Stimulated activated CD4-positive, alpha-beta T cell treated with anti-CD3 and anti-CD28 coated beads, TNF-alpha, amount 100 ng/mL, for 1 hour (primary cell): ENCODE measurements around the gene WWOX.

Experiments
- DNase-seq, 3 donors: peaks; one replicate each; pipeline ENCODE4 v3.0.0-alpha.2; 2020; ENCODE audit warnings: low read depth in 3 of 3, low spot score in 1 of 3

Gene WWOX

DNA sequence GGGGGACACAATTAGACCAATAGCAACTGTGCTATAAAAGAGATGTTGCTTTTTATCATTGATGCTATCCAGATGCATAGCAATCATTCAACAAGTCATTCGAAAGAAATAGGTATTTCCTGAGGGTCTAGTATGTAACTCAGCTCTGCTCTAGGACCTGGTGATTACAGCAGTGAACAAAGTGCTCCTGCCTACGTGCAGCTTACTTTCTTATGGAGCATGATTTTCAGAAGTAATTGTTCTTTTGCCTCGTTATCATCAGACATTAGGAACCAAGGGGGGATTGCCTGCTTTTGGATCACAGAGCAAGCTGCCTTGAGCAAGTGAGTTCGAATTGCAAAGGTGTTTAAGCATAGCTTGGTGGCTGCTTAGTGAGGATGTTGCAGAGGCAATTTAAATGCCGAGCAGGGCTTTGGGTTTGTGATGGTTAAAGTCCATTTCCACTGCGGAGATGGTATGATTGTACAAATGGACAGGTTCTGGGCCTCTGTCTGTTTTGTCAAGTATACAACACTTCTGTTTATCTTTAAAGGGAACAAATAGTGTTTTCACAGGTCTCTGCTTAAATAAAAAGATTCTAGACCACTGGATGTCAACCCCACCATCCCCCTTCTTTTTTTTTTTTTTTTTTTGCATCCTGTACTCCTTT lies 41.5 kb downstream of the WWOX start:
- no peak for DNase-seq

DNA sequence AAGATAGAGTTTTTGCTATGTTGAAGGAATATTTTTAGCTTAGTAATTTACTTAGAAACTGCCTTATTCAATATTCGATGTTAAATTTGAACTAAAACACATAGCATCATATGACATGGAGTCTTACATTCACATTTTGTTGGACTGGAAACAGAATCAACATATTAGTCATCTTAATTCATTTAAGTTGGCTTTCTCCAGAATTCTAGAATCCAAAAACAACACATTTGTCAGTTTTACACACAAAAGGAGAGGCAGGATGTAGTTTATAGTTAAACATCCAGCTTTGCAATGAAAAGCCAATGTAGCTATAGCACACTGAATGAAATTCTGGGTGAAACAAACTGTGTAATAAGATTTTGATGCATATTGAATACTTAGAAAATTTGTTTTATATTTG lies 43.3 kb downstream of the WWOX start:
- no peak for DNase-seq

DNA sequence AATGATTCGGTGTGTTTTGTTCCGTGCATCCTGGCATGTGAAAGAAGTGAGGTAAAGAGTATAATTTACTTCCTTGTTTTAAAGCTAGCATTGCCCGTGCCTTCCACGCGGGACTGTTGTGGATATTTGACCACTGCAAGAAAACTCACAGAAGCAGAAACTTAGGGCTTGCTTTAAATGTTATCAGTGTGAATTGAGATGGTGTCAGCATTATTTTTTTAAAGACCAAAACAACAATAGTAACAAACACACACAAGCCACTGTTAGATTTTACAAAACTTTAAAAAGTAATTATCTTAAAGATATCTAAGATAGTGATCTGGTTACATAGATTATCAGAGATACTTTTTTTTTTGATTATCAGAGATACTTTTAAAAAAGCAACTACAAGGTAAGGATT lies 47.4 kb downstream of the WWOX start:
- DNase-seq, result no peak

DNA sequence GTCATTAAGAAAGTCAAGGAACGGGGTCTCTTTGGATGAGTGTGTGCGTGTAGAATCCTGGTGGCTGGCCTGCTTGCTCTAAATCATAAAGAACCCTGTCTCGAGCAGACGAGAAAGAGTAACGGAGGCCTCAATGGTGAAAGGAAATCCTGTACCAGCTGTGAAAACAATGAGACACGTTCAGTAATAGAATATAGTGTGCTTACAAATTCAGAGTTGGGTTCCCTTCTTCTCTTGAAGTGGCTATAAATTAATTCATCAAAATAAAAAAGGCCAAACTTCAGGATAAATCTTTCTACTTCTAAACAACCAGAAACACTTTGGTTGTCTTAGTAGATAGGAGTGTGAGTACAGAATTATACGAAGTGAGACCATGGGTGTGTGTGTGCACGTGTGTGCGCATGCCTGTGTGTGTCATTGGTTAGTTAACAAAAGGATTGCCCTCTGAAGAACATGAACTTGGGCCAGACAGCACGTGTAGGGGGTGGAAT lies 48.5 kb downstream of the WWOX start:
- DNase-seq, result no peak

DNA sequence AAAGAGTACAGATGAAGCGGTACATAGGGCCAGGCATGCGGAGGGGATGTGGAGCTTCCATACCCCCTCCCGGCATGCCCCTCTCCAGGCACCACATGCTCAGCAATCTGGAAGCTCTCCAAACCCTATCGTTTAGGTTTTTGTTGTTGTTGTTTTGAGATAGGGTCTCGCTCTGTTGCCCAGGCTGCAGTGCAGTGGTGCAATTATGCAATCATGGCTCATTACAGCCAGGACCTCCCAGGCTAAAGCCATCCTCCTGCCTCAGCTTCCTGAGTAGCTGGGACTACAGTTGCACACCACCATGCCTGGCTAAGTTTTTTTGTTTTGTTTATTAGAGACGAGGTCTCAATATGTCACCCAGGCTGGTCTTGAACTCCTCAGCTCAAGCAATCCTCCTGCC lies 50.8 kb downstream of the WWOX start:
- no peak for DNase-seq

DNA sequence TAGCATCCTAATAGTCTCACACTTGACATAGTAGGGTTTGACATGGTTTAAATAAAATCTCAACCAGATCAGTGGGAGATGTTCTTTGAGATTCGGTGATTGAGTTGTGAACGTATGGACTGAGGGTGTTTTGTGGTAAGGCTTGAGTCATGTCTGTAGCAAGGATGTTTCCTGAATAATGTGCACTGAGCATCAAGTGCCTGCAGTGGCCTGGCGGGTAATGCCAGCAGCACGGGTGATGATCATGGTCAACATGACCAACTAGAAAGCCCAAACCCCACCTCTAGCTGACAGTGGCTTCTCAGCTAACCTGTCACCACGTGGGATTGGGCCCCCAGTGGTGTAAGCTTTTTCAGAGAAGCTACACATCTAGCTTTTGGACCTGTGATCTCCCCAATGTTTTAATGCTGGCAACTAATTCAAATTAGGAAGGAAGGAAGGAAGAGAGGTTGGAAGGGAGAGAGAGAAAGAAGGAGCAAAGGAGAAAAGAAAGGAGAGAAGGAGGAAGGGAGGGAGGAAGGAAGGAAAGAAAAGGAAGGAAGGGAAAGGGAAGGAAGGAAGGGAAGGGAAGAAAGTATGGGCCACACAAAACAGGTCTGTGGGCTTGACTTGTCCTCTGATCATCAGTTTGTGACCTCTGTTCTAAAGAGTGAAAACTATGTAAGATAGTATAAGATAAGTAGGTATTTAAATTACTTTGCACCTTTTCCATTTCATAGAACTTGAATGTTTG lies 55.4 kb downstream of the WWOX start:
- no peak for DNase-seq

DNA sequence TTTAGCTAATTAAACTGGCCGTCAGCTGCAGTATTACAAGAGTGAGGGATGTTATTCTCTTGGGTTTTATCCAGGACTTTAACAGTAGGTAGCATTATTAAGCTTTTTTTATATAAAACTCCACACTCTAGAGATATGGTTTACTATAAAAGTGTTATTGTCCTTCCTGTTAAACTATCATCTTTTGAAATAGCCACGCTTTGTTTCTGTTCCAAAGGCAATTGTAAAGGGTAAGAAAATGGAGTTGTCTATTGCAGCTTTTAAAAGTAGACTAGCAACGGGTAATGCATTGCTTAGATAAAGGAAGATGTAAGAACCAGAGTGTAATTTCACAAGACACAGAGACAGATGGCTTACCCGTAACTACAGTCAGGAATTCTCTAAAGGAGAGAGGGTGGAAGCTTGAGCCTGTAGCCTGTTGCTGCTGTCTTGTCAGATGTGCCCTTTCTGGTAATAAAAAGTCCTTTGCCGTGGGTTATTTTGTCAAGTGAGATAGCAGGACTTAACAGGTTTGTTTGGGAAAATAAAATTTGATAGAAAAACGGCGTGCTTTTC lies 56.4 kb downstream of the WWOX start:
- DNase-seq, result no peak

DNA sequence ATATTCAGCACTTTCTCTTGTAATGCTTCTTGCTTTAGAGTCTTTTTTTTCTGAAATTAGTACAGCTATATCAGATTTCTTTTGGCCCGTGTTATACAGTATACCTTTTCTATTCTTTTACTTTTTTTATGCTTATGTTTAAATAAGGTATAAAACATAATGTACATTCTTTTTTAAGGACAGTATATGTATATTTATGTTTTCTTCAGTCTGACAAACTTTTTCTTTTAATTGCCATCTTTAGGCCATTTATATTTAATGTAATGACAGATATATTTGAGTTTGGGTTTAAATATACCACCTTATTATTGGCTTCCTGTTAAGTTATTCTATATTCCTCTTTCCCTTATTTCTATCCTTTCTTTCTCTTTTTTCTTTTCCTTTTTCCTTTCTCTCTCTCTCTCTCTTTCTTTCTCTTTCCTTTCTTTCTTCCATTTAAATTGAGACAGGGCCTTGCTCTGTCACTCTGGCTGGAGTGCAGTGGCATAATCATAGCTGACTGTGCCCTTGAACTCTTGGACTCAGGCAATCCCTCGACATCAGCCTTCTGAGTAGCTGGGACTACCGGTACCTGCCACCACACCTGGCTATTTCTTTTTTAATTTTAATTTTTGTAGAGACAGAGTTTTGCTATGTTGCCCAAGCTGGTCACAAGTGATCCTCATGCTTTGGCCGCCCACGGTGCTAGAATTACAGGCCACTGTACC lies 61.7 kb downstream of the WWOX start:
- DNase-seq, result no peak

DNA sequence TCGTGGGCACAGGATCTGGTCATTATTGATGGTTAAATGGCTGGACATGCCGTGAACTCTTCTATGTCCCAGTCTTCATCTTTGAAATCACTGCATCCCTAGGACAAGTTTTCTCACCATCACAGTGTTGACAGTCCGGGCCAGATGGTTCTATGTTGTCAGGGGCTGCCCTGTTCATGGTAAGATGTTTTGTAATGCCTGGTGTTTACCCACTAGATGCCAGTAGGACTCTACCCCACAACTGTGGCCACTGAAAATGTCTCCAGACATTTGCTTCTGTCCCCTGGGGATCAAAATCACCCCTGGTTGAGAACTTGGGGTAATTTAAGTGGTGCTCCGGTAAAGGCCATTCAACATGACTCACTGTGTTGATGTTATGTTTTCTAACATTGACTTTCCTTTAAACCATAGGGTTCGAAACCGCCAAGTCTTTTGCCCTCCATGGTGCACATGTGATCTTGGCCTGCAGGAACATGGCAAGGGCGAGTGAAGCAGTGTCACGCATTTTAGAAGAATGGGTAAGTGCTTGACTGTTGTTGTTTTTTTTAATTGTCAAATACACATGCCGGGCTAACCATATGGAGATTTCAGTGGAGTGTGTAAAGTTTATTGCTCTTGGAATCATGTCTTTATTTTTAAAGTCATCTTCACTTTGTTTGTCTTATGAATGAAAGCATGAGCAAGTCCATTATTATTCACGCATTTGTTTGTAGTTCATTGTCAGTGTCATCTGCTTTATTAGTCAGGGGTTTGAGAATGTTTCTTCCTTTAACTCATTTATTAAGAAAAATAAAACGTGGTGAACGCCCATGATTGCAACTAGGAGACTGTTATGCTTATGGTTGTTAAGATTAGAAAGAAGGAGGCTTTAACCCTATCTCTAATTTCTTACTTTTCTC lies 64.6 kb downstream of the WWOX start:
- no peak for DNase-seq

DNA sequence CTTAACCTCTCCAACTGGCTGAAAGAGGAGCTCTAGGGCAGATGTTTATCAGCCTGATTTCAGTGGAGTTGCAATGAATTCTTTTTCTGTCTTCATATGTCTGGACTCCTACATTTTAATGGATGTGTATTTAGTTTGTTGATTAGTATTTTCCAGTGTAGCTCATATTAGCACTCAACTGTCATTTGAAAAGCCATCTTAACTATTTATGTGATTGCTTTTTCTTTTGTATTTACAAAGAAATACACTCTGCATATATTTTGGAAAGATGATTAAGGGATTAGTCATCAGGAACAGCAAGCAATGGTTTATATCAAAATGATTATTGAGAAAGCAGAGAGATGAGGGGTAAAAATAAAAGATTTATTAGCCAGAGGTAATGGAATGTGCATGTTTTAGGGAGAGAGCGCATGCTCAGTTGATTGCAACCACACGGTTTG lies 71.1 kb downstream of the WWOX start:
- no peak for DNase-seq

DNA sequence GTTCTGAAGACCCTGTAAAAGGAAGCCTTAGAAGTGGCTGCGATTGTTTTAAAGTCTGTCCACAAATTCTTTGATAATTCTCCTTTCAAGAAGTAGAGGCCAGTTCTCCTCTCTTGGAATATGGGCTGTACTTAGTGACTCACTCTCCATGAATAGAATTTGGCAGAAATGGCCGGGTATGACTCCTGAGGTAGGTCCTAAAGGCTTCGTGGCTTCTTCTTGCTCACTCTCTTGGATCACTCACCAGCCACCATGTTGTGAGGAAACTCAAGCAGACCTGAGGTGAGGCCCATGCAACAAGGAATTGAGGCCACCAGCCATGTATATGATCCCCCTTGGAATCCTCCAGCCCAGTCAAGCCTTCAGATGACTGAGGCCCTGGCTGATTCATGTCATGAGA lies 75.8 kb downstream of the WWOX start:
- no peak for DNase-seq

DNA sequence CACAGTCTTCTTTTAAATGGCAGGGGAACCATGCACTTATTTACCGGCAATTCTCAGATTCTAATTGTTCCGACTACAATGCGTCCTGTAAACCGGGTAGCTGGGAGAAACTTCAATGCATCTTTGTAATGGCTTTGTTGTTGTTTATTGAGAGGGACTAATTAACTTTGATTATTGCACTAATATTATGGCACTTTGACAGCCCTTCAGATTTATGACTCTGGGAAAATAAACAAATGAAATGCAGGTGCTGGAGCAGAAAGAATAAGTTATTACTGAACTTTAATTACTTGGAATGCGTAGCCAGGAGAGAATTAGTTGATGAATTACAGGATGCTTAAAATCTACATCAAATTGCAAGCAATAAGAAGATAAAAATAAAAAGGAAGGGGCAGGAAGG lies 77.0 kb downstream of the WWOX start:
- DNase-seq, result no peak

DNA sequence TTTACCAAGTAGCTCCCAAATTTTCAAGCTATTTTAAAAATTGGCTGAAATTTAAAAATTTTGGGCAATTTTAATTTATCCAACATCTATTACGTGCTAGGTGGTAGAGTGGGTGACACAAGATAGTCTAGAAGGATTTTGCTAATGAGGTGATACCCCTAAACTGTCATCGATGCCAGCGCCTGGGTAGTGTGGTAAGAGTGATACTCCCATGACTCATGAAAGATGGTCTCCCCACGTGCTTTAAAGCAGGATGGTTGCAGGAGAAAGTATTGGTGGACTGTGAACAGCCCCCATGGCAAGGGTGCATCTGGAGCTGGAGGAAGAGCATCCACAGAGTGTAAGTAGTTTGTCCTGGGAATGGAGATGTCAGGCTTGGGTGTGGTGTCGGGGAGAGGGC lies 77.8 kb downstream of the WWOX start:
- DNase-seq, result no peak

DNA sequence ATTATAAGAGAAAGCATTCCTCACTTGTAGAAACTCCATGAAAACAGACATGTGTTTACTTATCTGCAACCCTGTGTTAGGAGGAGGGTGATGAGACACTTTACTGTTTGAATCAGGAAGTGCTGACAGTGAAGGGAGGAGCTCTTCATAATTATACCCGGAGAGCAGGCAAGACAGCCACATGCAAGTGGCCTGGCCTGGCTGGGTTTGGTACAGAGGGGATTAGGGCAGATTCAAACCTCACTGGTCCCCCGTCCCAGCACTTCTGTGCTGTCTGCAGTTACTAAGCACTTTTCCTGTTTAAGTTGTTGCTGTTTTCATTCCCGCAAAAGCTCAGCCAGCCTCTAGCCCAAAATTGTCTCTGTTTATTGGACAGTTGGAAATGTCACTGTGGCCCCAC lies 78.5 kb downstream of the WWOX start:
- no peak for DNase-seq

DNA sequence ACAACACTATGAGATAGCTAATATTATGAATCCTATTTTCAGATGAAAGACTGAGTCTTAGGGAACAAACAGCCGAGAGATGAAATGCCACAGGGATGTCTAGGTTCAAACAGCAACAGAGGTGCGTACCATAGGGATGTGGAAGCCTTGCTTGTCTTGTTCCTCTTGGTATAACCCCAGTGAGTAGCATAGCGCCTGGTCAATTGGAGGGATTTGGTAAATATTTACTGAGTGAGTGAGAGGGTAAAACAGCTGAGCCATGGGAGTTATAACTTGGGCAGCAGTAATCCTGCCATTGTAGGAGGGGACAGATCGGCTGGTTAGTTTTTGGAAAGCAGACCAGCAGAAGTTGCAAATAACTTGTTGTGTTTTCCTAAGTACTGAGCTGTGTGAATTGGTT lies 80.2 kb downstream of the WWOX start:
- no peak for DNase-seq

DNA sequence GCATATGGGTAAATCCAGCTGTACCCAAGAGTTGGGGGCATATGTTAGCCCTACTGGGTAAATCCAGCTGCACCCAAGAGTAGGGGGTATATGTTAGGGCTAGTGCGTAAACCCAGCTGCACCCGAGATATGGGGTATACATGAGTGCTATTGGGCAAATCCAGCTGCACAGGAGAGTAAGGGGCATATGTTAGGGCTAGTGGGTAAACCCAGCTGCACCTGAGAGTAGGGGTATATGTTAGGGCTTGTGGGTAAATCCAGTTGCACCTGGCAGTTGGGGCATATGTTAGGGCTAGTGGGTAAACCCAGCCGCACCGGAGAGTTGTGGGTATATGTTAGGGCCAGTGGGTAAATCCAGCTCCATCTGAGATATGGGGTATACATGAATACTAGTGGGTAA lies 80.9 kb downstream of the WWOX start:
- no peak for DNase-seq

DNA sequence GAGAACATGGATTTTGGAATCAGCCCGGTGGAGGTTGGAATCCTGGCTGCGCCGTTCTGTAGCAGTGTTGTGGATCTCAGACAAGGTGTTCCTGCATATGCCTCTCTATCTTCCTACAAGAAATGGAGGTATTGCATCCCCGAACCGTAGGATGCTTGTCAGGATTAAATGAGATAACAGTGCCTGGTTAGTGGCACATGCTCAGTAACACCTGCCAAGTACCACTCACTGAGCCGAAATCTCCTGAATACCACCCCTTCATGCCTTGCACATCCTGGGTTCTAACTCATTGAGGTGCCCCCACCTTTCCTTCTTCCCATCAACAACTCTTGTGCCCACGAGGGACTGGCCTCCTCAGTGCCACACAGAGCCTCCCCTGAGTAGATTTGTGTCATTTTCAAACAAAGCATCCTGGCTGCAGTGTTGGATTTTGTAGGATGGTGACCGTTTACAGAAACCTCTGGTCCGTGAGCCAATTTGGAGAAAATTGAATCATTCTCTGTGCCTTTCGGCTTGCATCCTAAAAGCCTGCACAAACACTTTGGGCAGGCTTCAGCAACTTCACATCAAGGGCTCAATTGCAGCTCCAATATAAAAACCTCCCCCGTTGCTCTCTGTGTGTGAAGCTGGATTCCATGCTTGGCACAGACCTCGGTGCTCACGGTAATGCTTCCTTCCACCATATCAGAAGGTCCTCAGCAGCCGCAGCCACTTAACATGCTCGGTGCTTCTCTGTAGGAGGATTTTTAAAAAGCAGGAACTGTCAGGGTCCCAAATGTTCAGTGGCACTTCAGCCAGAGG lies 84.2 kb downstream of the WWOX start:
- DNase-seq, result no peak

DNA sequence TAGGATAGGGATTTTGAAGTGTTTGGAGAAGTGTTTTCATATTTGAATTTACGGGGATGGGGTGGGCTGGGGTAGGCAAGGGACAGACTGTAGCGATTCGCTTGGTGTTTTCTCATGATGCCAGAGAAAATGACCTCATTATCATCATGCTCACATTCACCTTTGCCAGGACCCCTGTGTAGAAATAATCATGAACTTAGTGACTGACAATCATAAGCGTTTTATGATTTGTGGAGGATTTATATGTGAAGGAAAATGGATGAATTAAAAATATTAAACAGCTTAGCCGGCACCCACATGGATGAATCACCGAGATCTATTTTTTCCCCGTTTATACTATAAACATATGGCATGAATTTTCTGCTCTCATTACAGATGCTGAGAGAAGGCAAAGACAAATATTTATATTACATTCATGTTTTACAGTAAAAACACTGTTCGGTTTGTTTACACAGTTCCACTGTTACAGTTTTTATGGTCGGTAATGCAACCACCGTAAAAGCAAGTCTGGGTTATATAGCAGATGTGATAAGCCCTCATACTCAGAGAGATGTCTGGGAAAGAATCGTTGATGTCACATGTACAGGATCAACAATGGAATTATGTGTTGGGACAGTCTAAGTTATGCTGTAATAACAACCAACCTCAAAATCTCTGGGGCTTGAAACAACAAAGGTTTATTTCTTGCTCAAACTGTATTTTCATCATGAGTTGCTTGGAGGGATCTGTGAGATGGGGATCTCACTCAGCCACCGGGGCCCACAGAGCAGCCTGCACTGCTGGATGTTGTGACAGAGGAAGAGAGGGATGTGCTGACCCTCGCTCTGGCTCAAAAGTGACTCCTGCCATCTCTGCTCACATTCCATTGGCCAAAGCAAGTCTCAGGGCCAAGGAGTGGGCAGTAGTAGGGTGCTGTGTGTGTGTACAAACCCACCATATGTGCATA lies 85.1 kb downstream of the WWOX start:
- no peak for DNase-seq

DNA sequence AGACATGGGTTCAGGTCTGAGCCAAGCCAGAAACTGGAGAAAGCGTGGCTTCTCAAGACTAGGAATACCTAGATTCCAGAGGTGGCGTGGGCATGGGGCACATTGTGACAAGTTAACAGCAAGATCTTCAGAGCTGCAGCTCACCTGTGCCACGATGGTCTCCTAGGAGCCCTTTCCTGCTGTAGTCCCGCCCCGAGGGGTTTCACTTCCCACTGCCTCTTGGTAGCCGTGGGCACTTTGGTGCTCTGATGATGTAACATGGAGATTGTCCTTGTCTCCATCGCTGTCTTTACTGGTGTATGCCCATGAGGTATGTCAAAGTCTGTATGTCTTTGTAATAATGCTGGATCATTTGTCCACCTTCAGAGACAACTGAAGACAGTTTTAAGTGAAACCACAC lies 89.7 kb downstream of the WWOX start:
- no peak for DNase-seq
